Dermis blood vessel endothelial cell (primary cell): ENCODE data around the gene GAREM1. TPM values are rescaled to one million over a fixed set of nuclear protein-coding genes. Genes with fewer than 3 reads are reported as not detected.
"Not testable (repeated sequence)": the region's sequence is repeated elsewhere in the genome, so short reads cannot be mapped to it uniquely, and the experiment has no call there.

Experiments used
- DNase-seq: peaks from one replicate; pipeline ENCODE4 v3.0.0; 2010
- total RNA-seq: library from RNA; depleted of rRNA; stranded (reverse); fragments of >200 nt; gene quantifications from 2 replicates; pipeline ENCODE4 v1.2.3, GENCODE V29; 2014

The GAREM1 gene
- total RNA-seq, 1 donor from 2014 or later: 1.4 TPM

- no peak for DNase-seq
Measured at GRCh38 chr18:32321826-32322225, 148.9 kb downstream of the GAREM1 start.

- DNase-seq: no peak
Measured at GRCh38 chr18:32319084-32319483, 151.6 kb downstream of the GAREM1 start.

DNA sequence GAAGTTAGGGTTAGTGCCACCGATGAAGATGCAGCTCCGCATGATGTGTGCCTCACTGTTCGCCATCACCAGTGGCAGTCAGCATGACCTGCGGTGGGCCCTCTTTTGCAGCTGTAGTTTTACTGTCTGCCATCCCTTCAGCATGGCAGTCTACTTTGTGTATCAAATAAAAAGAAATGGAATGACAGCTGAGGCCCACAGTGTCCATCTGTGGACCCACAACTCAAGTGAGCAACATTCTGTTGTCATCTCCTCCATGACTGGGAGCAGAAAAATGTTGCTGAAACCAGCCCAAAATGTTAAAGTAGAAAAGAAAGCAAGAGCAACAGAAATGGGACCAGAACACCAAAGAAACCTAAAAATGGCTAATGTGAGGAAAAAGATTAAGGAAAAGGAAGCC is 152.1 kb downstream of the GAREM1 start:
- no peak for DNase-seq

DNA sequence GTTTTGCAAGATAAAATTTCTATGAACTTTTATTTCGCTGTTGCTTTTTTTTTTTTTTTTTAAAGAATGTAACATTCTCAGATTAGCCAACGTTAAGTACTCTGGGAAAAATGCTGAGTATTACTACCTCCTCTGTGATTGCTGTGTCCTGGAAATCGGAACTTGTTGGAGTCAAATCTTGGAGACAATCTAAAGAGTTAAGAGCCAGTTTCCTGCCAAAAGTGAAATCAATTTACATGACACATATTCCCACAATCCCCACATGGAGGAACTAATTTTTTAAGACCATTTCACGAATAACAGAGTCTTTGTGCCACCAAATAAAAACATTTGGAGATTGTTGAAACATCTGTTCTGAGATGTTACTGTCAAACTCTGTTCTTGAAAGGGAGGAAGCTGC is 153.0 kb downstream of the GAREM1 start:
- DNase-seq: no peak

DNA sequence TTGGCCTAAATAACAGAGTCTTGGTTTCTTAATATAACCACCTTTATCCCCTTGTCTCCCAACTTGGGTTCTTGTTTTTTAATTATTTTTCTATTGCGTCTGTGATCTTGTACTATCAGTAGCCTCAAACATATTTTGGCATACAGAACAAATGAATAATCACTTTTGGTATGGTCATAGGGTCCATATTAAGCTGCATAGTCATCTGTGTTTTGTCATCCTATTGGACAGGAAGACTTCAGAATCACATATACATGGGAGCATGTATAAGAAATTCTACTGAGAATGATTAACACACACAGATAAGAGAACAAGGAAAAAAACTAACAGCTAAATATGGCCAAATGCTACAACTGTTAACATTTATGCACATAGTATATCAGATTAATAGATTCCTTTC is 154.8 kb downstream of the GAREM1 start:
- no peak for DNase-seq

DNA sequence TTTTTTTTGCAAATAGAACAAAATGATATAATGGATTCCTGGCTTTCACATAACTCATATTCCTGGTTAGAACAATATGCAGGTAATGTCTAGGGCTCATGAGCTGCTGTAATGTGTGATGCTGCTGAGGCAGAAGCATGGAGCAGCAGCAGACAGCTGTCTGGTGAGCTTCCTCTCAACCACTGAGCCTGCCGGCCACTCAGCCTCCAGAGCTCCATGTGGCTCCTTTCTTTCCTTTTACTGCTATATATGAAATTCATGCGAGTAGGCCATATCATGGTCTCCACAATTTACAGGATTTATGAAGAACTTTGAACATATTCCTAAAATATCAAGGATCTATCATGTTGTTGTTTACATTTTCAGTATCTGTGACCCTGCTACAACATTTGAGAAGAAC is 159.9 kb downstream of the GAREM1 start:
- no peak for DNase-seq

- no peak for DNase-seq
Measured at GRCh38 chr18:32310101-32310500, 160.6 kb downstream of the GAREM1 start.

- DNase-seq: peak; percentile 58
Measured at GRCh38 chr18:32308493-32309120, 162.1 kb downstream of the GAREM1 start.

GRCh38 chr18:32303400-32303799 is 167.3 kb downstream of the GAREM1 start:
- DNase-seq: no peak

- DNase-seq: no peak
Measured at GRCh38 chr18:32302806-32303205, 167.9 kb downstream of the GAREM1 start.

DNA sequence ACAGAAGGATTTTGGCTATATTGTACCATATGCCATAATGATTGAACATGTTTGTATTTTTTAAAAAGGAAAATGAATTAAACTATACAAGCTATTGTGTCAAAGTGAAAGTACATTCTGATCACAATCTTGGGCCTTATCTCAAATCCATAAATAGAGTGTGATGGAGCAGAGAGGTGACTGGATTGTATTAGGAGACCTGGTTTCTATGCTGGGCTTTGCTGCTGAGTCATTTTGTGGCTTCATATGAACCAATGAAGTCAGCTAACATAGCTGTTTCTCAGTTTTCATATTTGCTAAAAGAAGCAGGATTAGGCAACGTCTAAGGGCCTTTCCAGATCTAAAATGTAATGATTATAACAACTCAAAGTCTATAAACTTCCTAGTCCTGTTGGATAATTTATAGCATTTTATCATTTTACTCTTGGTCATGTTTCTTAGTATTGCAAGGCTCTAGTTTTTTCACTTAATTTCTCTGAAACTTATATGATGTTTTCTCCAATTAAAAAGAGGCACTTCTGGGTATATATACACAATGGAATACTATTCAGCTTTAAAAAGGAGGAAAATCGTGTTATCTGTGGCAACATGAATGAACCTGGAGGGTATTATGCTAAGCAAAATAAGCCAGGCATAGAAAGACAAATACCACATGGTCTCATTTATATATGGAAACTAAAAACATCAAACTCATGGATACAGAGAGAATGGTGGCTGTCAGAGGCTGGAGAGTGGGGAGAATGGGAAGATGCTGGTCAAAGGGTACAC is 168.5 kb downstream of the GAREM1 start:
- peak; percentile 14 for DNase-seq

GRCh38 chr18:32301361-32301760 is 169.3 kb downstream of the GAREM1 start:
- DNase-seq: no peak

GRCh38 chr18:32300914-32301313 is 169.8 kb downstream of the GAREM1 start:
- no peak for DNase-seq

DNA sequence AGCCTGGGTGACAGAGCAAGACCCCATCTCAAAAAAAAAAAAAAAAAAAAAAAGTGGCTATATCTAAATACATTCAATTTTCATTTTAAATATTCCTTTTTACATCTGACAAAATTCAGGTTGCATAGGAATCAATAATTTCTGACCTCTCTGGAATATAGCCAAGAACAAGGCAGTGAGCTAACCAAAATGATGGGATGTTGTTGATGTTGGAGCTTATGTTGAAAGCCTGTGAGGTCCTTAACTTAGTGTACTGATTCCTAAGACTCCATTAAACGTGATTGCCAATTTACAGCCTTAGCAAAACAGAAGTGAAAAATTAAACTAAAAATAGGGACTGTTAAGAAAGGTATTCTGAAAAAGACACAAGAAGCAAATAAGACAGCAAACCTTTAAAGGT is 171.2 kb downstream of the GAREM1 start:
- DNase-seq: no peak

DNA sequence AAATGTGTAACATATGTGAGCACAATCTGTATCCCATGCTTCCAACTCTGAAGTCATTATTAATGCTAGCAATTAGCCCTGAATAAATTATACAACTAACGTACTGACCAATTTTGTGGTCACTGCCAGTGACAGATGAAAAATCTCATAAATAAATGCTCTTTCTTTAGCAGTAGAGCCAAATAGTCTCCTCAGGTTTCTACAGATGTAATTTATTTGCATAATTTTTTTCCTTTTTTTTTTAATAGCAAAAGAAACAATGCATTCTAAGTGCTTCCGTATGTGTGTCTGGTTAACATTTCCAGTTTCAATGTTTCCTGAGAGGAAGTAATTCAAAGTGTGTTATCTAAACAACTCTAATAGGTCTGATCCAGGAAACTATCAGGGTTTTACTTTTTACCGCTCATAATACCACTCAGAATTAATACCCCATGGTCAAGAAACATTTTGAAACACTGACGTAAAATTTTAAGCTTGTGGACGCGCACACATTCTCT is 172.5 kb downstream of the GAREM1 start:
- DNase-seq: peak; percentile 5

- no peak for DNase-seq
Measured at GRCh38 chr18:32297579-32298170, 173.0 kb downstream of the GAREM1 start.

DNA sequence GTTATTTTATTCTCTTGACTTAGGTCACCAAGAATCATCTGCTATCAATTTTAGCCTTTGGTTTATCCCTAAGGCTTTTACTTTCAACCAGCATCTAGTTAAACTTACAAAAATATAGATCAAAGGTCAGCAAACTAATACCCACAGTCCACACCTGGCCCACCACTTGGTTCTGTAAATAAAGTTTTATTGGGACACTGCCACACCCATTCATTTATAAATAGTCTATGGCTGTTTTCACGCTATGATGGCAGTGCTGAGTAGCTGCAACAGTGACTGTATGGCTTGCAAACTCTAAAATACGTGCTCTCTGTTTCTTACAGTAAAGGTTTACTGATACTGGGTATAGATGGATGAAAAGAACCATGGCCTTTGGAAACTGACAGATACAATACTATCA is 173.8 kb downstream of the GAREM1 start:
- no peak for DNase-seq

GRCh38 chr18:32295604-32296003 is 175.1 kb downstream of the GAREM1 start:
- no peak for DNase-seq

DNA sequence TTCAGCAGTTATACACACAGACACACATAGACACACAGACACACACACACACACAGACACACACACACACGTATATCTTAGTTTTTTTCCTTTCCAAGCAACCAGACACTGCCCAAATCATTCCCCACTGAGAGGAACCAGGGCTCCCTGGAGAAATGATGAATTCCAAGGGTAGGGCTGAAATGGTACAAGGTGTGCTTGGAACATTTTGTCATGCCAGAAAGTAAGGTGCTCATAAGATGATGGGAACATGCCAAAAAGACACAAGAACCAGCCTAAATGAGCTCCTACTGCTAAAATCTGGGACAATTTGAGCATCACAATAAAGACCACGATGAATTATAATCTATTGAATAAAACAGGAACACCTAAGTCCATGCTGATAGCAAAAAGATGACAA is 177.6 kb downstream of the GAREM1 start:
- no peak for DNase-seq

DNA sequence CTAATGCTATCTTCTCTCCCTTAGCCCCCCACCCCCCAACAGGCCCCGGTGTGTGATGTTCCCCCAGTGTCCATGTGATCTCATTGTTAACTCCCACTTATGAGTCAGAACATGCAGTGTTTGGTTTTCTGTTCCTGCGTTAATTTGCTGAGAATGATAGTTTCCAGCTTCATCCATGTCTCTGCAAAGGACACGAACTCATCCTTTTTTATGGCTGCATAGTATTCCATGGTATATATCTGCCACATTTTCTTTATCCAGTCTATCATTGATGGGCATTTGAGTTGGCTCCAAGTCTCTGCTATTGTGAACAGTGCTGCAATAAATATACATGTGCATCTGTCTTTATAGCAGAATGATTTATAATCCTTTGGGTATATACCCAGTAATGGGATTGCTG is 179.1 kb downstream of the GAREM1 start:
- DNase-seq: not testable (repeated sequence)

GRCh38 chr18:32290810-32291209 is 179.9 kb downstream of the GAREM1 start:
- DNase-seq: no peak

GRCh38 chr18:32289483-32290075 is 181.1 kb downstream of the GAREM1 start:
- DNase-seq: peak; percentile 85

DNA sequence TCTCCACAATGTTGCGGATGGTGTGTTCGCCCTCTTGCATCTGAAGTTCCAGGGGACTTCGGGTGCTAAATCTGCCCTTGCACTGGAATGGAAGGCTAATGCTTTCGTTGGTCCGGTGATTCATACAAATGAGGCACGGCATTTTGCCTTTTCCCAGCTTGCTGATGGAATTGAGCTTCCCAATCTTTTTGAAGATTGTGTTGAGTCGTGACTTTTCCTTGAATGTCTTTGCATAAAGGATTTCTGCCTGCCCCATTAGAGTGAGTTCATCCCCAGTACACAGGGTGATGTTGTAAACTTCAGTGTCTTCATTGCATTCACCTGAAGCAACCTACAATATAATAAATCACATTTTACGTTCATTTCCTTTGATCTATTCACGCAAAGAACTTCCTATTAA is 182.8 kb downstream of the GAREM1 start:
- no peak for DNase-seq

DNA sequence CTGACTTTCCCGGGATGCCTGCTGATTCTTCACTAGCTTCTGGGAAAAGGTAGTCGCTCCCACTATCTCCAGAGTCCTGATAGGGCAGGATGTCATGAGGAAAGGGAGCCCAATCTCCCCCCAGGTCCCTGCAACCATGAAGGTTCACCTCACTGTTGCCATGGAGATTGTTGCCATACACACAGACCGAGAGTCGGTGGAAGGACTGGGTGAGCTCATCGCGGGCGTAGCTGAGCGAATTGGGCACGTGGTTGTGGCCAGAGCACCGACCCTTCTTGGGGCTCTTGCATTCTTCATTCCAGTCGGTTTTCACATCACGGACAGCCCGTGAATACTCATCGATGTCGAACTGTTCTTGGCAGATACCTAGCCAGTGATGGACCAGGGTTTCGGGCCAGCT is 183.4 kb downstream of the GAREM1 start:
- DNase-seq: no peak
